ENCODE data around the gene MRPL39.
A peak's percentile ranks its signal among the peaks of the same experiment; 100 is the strongest.

The MRPL39 gene

GRCh38 chr21:25614441-25614840, 7.2 kb upstream of the MRPL39 start:
- no peak for DNase-seq (ENCODE audit: low spot score)

- DNase-seq (ENCODE audit: low spot score) = peak; percentile 87
These were observed 910 bp upstream of the MRPL39 start for GRCh38 chr21:25608044-25608737.

- DNase-seq (ENCODE audit: low spot score) = no peak
These were observed 17.4 kb downstream of the MRPL39 start for GRCh38 chr21:25589887-25590286.

- DNase-seq (ENCODE audit: low spot score) = no peak
These were observed 20.5 kb downstream of the MRPL39 start for GRCh38 chr21:25586791-25587190.

GRCh38 chr21:25586326-25586725, 21.0 kb downstream of the MRPL39 start:
- no peak for DNase-seq (ENCODE audit: low spot score)

- DNase-seq (ENCODE audit: low spot score) = no peak
These were observed 22.2 kb downstream of the MRPL39 start for GRCh38 chr21:25584833-25585676.

- no peak for DNase-seq (ENCODE audit: low spot score)
These were observed 23.7 kb downstream of the MRPL39 start for GRCh38 chr21:25583370-25584130.

- DNase-seq (ENCODE audit: low spot score) = no peak
These were observed 24.4 kb downstream of the MRPL39 start for GRCh38 chr21:25582888-25583287.

- no peak for DNase-seq (ENCODE audit: low spot score)
These were observed 25.0 kb downstream of the MRPL39 start for GRCh38 chr21:25582164-25582790.

- no peak for DNase-seq (ENCODE audit: low spot score)
These were observed 25.7 kb downstream of the MRPL39 start for GRCh38 chr21:25581582-25581981.

- DNase-seq (ENCODE audit: low spot score) = no peak
These were observed 26.4 kb downstream of the MRPL39 start for GRCh38 chr21:25580912-25581260.

- DNase-seq (ENCODE audit: low spot score) = no peak
These were observed 27.9 kb downstream of the MRPL39 start for GRCh38 chr21:25579226-25580013.

GRCh38 chr21:25578056-25578961, 29.0 kb downstream of the MRPL39 start:
- DNase-seq (ENCODE audit: low spot score) = peak; percentile 46

- no peak for DNase-seq (ENCODE audit: low spot score)
These were observed 29.7 kb downstream of the MRPL39 start for GRCh38 chr21:25577424-25578055.

GRCh38 chr21:25573409-25574206, 33.7 kb downstream of the MRPL39 start:
- peak; percentile 92 for DNase-seq (ENCODE audit: low spot score)

GRCh38 chr21:25572861-25573310, 34.4 kb downstream of the MRPL39 start:
- no peak for DNase-seq (ENCODE audit: low spot score)

GRCh38 chr21:25571726-25572121, 35.6 kb downstream of the MRPL39 start:
- no peak for DNase-seq (ENCODE audit: low spot score)

- DNase-seq (ENCODE audit: low spot score) = no peak
These were observed 37.6 kb downstream of the MRPL39 start for GRCh38 chr21:25569711-25570110.

GRCh38 chr21:25569084-25569483, 38.2 kb downstream of the MRPL39 start:
- DNase-seq (ENCODE audit: low spot score) = no peak
